ENCODE data around the gene API5. TPM values are rescaled to one million over a fixed set of nuclear protein-coding genes. Genes with fewer than 3 reads are reported as not detected.
A peak's percentile ranks its signal among the peaks of the same experiment; 100 is the strongest.

API5 gene
- total and polyA plus RNA-seq, 10 of the 15 experiments (the other 5 are each of a cell fraction or from before 2014, with no cell fraction given) = 52.0 to 193 (median 106) TPM

DNA sequence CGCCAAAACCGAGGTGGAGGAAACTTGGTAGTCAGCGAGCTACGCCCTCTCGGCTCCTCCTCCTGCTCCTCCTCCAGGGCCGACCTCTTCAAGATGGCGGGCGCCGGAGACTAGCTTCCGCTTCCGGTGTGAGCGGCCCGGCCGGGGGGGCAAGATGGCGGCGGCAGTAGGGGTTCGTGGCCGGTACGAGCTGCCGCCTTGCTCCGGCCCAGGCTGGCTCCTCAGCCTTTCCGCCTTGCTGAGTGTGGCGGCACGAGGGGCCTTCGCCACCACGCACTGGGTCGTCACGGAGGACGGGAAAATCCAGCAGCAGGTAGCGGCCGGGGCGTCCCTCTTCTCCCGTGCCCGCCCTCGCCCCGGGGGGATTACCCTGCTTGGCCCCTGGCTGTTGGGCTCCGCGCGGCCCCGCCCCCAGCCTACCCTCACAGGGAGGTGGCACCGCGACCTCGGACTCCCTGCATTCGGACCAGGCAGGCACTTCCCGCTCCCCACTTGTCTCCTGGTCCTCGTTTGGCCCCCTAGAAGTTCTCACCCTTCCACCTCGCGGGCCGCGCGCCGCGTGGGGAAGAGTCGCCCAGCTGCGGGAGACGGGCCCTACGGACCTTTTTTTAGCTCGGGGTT lies 47.1 kb downstream of the API5 start, which contains the start of gene TTC17 (continued):
- TF ChIP-seq, protein P1, sequence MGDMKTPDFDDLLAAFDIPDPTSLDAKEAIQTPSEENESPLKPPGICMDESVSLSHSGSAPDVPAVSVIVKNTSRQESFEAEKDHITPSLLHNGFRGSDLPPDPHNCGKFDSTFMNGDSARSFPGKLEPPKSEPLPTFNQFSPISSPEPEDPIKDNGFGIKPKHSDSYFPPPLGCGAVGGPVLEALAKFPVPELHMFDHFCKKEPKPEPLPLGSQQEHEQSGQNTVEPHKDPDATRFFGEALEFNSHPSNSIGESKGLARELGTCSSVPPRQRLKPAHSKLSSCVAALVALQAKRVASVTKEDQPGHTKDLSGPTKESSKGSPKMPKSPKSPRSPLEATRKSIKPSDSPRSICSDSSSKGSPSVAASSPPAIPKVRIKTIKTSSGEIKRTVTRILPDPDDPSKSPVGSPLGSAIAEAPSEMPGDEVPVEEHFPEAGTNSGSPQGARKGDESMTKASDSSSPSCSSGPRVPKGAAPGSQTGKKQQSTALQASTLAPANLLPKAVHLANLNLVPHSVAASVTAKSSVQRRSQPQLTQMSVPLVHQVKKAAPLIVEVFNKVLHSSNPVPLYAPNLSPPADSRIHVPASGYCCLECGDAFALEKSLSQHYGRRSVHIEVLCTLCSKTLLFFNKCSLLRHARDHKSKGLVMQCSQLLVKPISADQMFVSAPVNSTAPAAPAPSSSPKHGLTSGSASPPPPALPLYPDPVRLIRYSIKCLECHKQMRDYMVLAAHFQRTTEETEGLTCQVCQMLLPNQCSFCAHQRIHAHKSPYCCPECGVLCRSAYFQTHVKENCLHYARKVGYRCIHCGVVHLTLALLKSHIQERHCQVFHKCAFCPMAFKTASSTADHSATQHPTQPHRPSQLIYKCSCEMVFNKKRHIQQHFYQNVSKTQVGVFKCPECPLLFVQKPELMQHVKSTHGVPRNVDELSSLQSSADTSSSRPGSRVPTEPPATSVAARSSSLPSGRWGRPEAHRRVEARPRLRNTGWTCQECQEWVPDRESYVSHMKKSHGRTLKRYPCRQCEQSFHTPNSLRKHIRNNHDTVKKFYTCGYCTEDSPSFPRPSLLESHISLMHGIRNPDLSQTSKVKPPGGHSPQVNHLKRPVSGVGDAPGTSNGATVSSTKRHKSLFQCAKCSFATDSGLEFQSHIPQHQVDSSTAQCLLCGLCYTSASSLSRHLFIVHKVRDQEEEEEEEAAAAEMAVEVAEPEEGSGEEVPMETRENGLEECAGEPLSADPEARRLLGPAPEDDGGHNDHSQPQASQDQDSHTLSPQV (IDR thresholded peaks at IDR 0.05) = peak; percentile 91
- TF ChIP-seq CREM (IDR thresholded peaks at IDR 0.05; ENCODE audit: low read depth) (peak; percentile 37; the same call in 1 of the 2 replicates), ZNF384 (IDR thresholded peaks at IDR 0.05; ENCODE audit: borderline replicate concordance, low read depth, low read length) (no peak), CBX3 (IDR thresholded peaks at IDR 0.05; ENCODE audit: borderline replicate concordance, low read depth) (no peak), ASH2L (IDR thresholded peaks at IDR 0.05; ENCODE audit: borderline replicate concordance, low read depth) (peak; percentile 96; the same call in 1 of the 2 replicates), POLR2AphosphoS5 (IDR thresholded peaks at IDR 0.05; ENCODE audit: low read length) (peak; percentile 95), IKZF1 (conservative IDR thresholded peaks at IDR 0.05) (peak; percentile 86), TCF3 (IDR thresholded peaks at IDR 0.05; ENCODE audit: borderline replicate concordance, insufficient read depth, low read depth, low read length) (0 out of 2 replicates have a peak, but pooled peaks have one; percentile 46), POLR2A (IDR thresholded peaks at IDR 0.05; ENCODE audit: low read depth, low read length) (peak; percentile 99), ATF7 (IDR thresholded peaks at IDR 0.05; ENCODE audit: low read depth) (no peak), SRF (IDR thresholded peaks at IDR 0.05; ENCODE audit: low read depth in 2 of 2, low read length in 2 of 2) (0 out of 4 replicates have a peak, but pooled peaks of 1 of the 2 experiments have one; percentile 41), NFXL1 (IDR thresholded peaks at IDR 0.05; ENCODE audit: borderline replicate concordance) (no peak), TAF1 (IDR thresholded peaks at IDR 0.05; ENCODE audit: borderline replicate concordance, low read depth, low read length) (peak; percentile 97)
- TF ChIP-seq, protein P2, sequence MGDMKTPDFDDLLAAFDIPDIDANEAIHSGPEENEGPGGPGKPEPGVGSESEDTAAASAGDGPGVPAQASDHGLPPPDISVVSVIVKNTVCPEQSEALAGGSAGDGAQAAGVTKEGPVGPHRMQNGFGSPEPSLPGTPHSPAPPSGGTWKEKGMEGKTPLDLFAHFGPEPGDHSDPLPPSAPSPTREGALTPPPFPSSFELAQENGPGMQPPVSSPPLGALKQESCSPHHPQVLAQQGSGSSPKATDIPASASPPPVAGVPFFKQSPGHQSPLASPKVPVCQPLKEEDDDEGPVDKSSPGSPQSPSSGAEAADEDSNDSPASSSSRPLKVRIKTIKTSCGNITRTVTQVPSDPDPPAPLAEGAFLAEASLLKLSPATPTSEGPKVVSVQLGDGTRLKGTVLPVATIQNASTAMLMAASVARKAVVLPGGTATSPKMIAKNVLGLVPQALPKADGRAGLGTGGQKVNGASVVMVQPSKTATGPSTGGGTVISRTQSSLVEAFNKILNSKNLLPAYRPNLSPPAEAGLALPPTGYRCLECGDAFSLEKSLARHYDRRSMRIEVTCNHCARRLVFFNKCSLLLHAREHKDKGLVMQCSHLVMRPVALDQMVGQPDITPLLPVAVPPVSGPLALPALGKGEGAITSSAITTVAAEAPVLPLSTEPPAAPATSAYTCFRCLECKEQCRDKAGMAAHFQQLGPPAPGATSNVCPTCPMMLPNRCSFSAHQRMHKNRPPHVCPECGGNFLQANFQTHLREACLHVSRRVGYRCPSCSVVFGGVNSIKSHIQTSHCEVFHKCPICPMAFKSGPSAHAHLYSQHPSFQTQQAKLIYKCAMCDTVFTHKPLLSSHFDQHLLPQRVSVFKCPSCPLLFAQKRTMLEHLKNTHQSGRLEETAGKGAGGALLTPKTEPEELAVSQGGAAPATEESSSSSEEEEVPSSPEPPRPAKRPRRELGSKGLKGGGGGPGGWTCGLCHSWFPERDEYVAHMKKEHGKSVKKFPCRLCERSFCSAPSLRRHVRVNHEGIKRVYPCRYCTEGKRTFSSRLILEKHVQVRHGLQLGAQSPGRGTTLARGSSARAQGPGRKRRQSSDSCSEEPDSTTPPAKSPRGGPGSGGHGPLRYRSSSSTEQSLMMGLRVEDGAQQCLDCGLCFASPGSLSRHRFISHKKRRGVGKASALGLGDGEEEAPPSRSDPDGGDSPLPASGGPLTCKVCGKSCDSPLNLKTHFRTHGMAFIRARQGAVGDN (IDR thresholded peaks at IDR 0.05) = no peak; the same call in 1 of the 2 replicates
- TF ChIP-seq, protein P3, sequence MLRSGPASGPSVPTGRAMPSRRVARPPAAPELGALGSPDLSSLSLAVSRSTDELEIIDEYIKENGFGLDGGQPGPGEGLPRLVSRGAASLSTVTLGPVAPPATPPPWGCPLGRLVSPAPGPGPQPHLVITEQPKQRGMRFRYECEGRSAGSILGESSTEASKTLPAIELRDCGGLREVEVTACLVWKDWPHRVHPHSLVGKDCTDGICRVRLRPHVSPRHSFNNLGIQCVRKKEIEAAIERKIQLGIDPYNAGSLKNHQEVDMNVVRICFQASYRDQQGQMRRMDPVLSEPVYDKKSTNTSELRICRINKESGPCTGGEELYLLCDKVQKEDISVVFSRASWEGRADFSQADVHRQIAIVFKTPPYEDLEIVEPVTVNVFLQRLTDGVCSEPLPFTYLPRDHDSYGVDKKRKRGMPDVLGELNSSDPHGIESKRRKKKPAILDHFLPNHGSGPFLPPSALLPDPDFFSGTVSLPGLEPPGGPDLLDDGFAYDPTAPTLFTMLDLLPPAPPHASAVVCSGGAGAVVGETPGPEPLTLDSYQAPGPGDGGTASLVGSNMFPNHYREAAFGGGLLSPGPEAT (IDR thresholded peaks at IDR 0.05; ENCODE audit: low read depth) = peak; percentile 87
- TF ChIP-seq, protein P4, sequence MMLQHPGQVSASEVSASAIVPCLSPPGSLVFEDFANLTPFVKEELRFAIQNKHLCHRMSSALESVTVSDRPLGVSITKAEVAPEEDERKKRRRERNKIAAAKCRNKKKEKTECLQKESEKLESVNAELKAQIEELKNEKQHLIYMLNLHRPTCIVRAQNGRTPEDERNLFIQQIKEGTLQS (IDR thresholded peaks at IDR 0.05; ENCODE audit: borderline replicate concordance, extremely low read depth, low read depth, low read length) = no peak
